Bronchial epithelial cell (primary cell): ENCODE measurements around the gene C1RL. TPM values are rescaled to one million over a fixed set of nuclear protein-coding genes. Genes with fewer than 3 reads are reported as not detected.
A peak's percentile ranks its signal among the peaks of the same experiment; 100 is the strongest.

ENCODE experiments used
- DNase-seq: peaks from one replicate; pipeline ENCODE4 v3.0.0-alpha.2; 2010; ENCODE audit warnings: low read depth
- FAIRE-seq: peaks from 2 replicates; lab custom pipeline; 2011; peaks lifted over from hg19 to GRCh38; lab: Jason Lieb, UNC
- H3K27me3 ChIP-seq: 2 replicates; pipeline ENCODE4 v1.5.1; 2011; ENCODE audit warnings: low read length; ENCODE audit not compliant: control insufficient read depth, insufficient read depth
- H3K36me3 ChIP-seq: 2 replicates; pipeline ENCODE4 v1.5.1; 2011; ENCODE audit warnings: low read length; ENCODE audit not compliant: control insufficient read depth, insufficient read depth
- H3K4me3 ChIP-seq: 2 replicates; pipeline ENCODE4 v1.5.1; 2011; ENCODE audit warnings: mild to moderate bottlenecking, low read depth, low read length, control low read depth
- total RNA-seq: library from RNA; depleted of rRNA; stranded (reverse); fragments of >200 nt; gene quantifications from 2 replicates; pipeline ENCODE4 v1.2.1, GENCODE V29; 2014
- TF ChIP-seq, protein P1 (sequence below): IDR thresholded peaks from 2 replicates; pipeline ENCODE4 v1.5.1; 2011; ENCODE audit warnings: mild to moderate bottlenecking, moderate library complexity, low read length, control low read depth, inconsistent platforms; ENCODE audit not compliant: insufficient read depth, severe bottlenecking

The C1RL gene
- total RNA-seq, 1 donor from 2014 or later = 11.3 TPM

DNA sequence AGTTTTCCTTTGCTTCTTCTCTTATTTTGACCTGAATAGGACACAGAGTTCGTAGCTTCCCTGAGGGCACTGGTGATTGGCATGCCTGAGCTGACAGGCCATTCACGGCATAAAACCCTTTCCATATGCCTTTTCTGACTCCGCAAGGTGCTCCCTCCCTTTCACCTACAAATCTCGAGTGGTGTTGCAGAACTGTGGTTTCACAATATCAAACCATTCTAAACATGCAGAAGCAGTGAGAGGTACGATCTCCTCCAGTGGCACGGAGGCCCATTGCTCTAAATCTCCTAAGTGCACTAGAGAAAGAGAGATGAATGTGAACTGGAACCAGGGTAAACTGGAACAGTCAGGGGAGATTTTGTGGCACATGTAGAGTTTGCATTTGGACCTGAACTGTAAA is 45.0 kb upstream of the C1RL start:
- Histone ChIP-seq H3K36me3 (peaks cover 11% of the 10 kb centered on the region), H3K4me3 (no peak overlapping the region), H3K27me3 (no peaks in the 10 kb centered on the region)
- DNase-seq (peak; percentile 45), FAIRE-seq (no peak)
- TF ChIP-seq, protein P1, sequence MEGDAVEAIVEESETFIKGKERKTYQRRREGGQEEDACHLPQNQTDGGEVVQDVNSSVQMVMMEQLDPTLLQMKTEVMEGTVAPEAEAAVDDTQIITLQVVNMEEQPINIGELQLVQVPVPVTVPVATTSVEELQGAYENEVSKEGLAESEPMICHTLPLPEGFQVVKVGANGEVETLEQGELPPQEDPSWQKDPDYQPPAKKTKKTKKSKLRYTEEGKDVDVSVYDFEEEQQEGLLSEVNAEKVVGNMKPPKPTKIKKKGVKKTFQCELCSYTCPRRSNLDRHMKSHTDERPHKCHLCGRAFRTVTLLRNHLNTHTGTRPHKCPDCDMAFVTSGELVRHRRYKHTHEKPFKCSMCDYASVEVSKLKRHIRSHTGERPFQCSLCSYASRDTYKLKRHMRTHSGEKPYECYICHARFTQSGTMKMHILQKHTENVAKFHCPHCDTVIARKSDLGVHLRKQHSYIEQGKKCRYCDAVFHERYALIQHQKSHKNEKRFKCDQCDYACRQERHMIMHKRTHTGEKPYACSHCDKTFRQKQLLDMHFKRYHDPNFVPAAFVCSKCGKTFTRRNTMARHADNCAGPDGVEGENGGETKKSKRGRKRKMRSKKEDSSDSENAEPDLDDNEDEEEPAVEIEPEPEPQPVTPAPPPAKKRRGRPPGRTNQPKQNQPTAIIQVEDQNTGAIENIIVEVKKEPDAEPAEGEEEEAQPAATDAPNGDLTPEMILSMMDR = no peak

DNA sequence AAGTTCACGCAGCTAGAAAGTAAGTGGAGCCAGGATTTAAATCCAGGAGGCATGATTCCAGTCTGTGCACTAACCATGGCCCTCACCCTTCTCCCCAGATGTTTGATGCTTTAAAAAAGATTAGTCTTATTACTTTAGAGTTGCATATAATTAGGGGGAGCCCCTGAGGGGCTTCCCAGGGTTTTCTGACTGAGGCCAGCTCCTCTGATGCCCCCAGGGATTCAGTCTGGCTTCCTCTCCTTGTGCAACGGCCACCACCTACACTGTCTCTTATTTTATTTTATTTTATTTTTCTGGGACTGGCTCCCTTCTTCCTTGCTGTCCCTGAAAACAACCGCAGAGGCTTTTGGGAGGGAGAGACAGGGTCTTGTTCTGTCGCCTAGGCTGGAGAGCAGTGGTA is 43.8 kb upstream of the C1RL start:
- DNase-seq = no peak

DNA sequence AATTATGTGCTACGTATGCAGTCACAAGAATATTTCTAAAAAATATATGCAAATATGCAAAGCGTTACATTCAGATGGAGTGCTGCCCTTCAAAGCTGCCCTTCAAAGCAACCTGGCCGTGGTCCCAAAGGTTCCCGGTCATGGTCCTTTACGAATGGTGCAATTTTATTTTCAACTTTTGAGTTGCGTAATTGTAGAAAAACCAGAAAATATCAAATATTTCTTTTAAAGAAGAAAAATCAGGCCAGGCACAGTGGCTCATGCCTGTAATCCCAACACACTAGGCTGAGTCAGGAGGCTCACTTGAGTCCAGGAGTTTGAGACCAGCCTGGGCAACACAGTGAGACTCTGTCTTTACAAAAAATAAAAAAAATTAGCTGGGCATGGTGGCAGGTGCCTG is 42.5 kb upstream of the C1RL start:
- DNase-seq = no peak

More for the DNA sequence above, 43.8 kb upstream of the C1RL start:
- Histone ChIP-seq H3K27me3 (no peaks in the 10 kb centered on the region), H3K4me3 (no peak overlapping the region), H3K36me3 (peaks cover 11% of the 10 kb centered on the region)
- TF ChIP-seq, protein P1 = no peak
- no peak for FAIRE-seq

DNA sequence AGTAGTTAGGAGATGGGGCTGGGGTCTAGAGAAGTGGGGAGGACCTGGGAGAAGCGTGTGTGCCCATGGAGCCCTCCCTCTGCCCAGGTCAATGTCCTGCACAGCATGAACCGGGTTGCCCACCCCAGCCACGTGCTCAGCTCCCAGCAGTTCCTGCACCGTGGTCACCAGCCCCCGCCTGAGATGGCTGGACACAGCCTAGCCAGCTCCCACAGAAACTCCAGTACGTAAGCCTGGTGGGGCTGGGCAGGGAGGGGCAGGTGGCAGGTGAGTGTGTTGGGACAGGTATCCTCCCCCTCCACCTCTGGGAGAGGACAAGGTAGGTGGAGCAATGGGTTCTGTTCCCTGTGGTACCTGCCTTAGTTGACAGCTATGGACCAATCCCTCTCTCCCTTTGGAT is 41.8 kb upstream of the C1RL start:
- Histone ChIP-seq H3K36me3 (peaks cover 11% of the 10 kb centered on the region), H3K4me3 (no peak overlapping the region), H3K27me3 (no peaks in the 10 kb centered on the region)
- TF ChIP-seq, protein P1 = no peak
- no peak for DNase-seq
- no peak for FAIRE-seq

More for the DNA sequence above, 42.5 kb upstream of the C1RL start:
- Histone ChIP-seq H3K36me3 (peaks cover 11% of the 10 kb centered on the region), H3K27me3 (no peaks in the 10 kb centered on the region), H3K4me3 (no peak overlapping the region)
- TF ChIP-seq, protein P1 = no peak
- no peak for FAIRE-seq

DNA sequence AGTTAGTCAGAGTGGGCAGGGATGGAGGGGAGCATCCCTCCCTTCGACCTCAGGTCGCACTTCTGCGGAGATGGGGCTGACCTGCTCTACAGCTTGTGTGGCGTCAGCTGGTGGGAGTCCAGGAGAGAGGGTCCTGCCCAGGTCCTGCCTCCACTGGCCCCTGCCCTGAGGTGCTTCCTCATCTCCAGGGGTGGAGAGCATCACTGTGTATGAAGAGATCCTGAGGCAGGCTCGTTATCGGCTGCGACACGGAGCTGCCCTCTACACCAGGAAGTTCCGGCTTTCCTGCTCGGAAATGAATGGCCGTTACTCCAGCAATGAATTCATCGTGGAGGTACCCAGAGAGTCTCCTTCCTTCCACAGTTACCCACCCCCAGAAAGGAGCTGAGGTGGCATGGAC is 41.3 kb upstream of the C1RL start:
- FAIRE-seq = no peak
- H3K36me3 ChIP-seq = peaks cover 11% of the 10 kb centered on the region

More for the DNA sequence above, 41.3 kb upstream of the C1RL start:
- no peak for DNase-seq
- H3K27me3 ChIP-seq = no peaks in the 10 kb centered on the region
- TF ChIP-seq, protein P1 = no peak
- no peak overlapping the region for H3K4me3 ChIP-seq
